ENCODE data around the gene PIPOX. TPM values are rescaled to one million over a fixed set of nuclear protein-coding genes. Genes with fewer than 3 reads are reported as not detected.

PIPOX gene
- 1.2 and 1.4 TPM in 2 replicates for total RNA-seq

GRCh38 chr17:29042679-29043538 lies at the start of gene PIPOX:
Gene PIPOX (plus strand): TSS chr17:29043141. CDS start chr17:29043226, 85 bp downstream.
- no peak within 1 kb of the TSS for H3K27ac Mint-ChIP-seq
- H3K4me1 Mint-ChIP-seq = peaks cover 5% of the 10 kb centered on the region
- DNase-seq = no peak
- intact Hi-C loops (cut with micrococcal nuclease) = no loop called here
- H3K36me3 Mint-ChIP-seq (ENCODE audit: low read depth) = no peaks in the 10 kb centered on the region
- no peaks in the 10 kb centered on the region for H3K9me3 Mint-ChIP-seq
- no peak within 1 kb of the TSS for H3K4me3 Mint-ChIP-seq
- peaks cover 7% of the 10 kb centered on the region for H3K27me3 Mint-ChIP-seq

GRCh38 chr17:28993645-28994426 lies 49.1 kb upstream of the PIPOX start:
- H3K4me1 Mint-ChIP-seq = no peaks in the 10 kb centered on the region
- H3K27me3 Mint-ChIP-seq = peaks cover 5% of the 10 kb centered on the region
- H3K36me3 Mint-ChIP-seq (ENCODE audit: low read depth) = no peaks in the 10 kb centered on the region
- intact Hi-C loops (cut with micrococcal nuclease) = no loop called here
- no peak overlapping the region for H3K4me3 Mint-ChIP-seq
- DNase-seq = no peak
- no peaks in the 10 kb centered on the region for H3K9me3 Mint-ChIP-seq
- no peak overlapping the region for H3K27ac Mint-ChIP-seq

GRCh38 chr17:28996554-28997096 lies 46.3 kb upstream of the PIPOX start:
- H3K36me3 Mint-ChIP-seq (ENCODE audit: low read depth) = no peaks in the 10 kb centered on the region
- no peak overlapping the region for H3K27ac Mint-ChIP-seq
- H3K9me3 Mint-ChIP-seq = no peaks in the 10 kb centered on the region
- intact Hi-C loops (cut with micrococcal nuclease) = no loop called here
- DNase-seq = no peak
- no peak overlapping the region for H3K4me3 Mint-ChIP-seq
- no peaks in the 10 kb centered on the region for H3K4me1 Mint-ChIP-seq
- H3K27me3 Mint-ChIP-seq = peaks cover 8% of the 10 kb centered on the region

GRCh38 chr17:28997806-28998205 lies 45.1 kb upstream of the PIPOX start:
- Mint-ChIP-seq H3K9me3 (no peaks in the 10 kb centered on the region), H3K36me3 (ENCODE audit: low read depth) (no peaks in the 10 kb centered on the region), H3K4me3 (no peak overlapping the region), H3K27me3 (peaks cover 10% of the 10 kb centered on the region), H3K4me1 (no peaks in the 10 kb centered on the region), H3K27ac (no peak overlapping the region)
- DNase-seq = no peak
- intact Hi-C loops (cut with micrococcal nuclease) = no loop called here

- DNase-seq = no peak
- Mint-ChIP-seq H3K27ac (no peak overlapping the region), H3K27me3 (peaks cover 19% of the 10 kb centered on the region), H3K4me1 (no peaks in the 10 kb centered on the region), H3K4me3 (no peak overlapping the region), H3K36me3 (ENCODE audit: low read depth) (no peaks in the 10 kb centered on the region), H3K9me3 (no peaks in the 10 kb centered on the region)
- intact Hi-C loops (cut with micrococcal nuclease) = no loop called here
These were observed 43.7 kb upstream of the PIPOX start for GRCh38 chr17:28999206-28999605.

- no peak overlapping the region for H3K27ac Mint-ChIP-seq
- intact Hi-C loops (cut with micrococcal nuclease) = no loop called here
- no peak overlapping the region for H3K4me3 Mint-ChIP-seq
- H3K36me3 Mint-ChIP-seq (ENCODE audit: low read depth) = no peaks in the 10 kb centered on the region
- H3K9me3 Mint-ChIP-seq = no peaks in the 10 kb centered on the region
- peaks cover 31% of the 10 kb centered on the region for H3K27me3 Mint-ChIP-seq
- peaks cover under 1% of the 10 kb centered on the region for H3K4me1 Mint-ChIP-seq
- no peak for DNase-seq
These were observed 42.0 kb upstream of the PIPOX start for GRCh38 chr17:29000973-29001372.

GRCh38 chr17:29002811-29003210 lies 40.1 kb upstream of the PIPOX start:
- Mint-ChIP-seq H3K4me1 (peaks cover 5% of the 10 kb centered on the region), H3K4me3 (no peak overlapping the region), H3K9me3 (no peaks in the 10 kb centered on the region), H3K36me3 (ENCODE audit: low read depth) (no peaks in the 10 kb centered on the region), H3K27ac (no peak overlapping the region), H3K27me3 (peaks cover 45% of the 10 kb centered on the region)
- intact Hi-C loops (cut with micrococcal nuclease) = no loop called here
- DNase-seq = no peak

- H3K27ac Mint-ChIP-seq = no peak overlapping the region
- H3K9me3 Mint-ChIP-seq = no peaks in the 10 kb centered on the region
- intact Hi-C loops (cut with micrococcal nuclease) = no loop called here
- DNase-seq = no peak
- H3K36me3 Mint-ChIP-seq (ENCODE audit: low read depth) = no peaks in the 10 kb centered on the region
- H3K4me1 Mint-ChIP-seq = peaks cover 5% of the 10 kb centered on the region
- peaks cover 46% of the 10 kb centered on the region for H3K27me3 Mint-ChIP-seq
- H3K4me3 Mint-ChIP-seq = no peak overlapping the region
These were observed 39.7 kb upstream of the PIPOX start for GRCh38 chr17:29003289-29003688.

GRCh38 chr17:29004081-29004692 lies 38.8 kb upstream of the PIPOX start:
- Mint-ChIP-seq H3K36me3 (ENCODE audit: low read depth) (no peaks in the 10 kb centered on the region), H3K9me3 (no peaks in the 10 kb centered on the region), H3K27me3 (peaks cover 48% of the 10 kb centered on the region), H3K27ac (no peak overlapping the region), H3K4me1 (peaks cover 5% of the 10 kb centered on the region), H3K4me3 (no peak overlapping the region)
- DNase-seq = no peak
- intact Hi-C loops (cut with micrococcal nuclease) = no loop called here

GRCh38 chr17:29005936-29006511 lies 36.9 kb upstream of the PIPOX start, which contains the start of gene SEZ6:
Gene SEZ6 (minus strand): TSS chr17:29006033. CDS start chr17:29005869, 164 bp downstream.
- H3K9me3 Mint-ChIP-seq = no peaks in the 10 kb centered on the region
- DNase-seq = peak; percentile 93
- no peak within 1 kb of the TSS for H3K4me3 Mint-ChIP-seq
- peaks cover 58% of the 10 kb centered on the region for H3K27me3 Mint-ChIP-seq
- peaks cover 5% of the 10 kb centered on the region for H3K4me1 Mint-ChIP-seq
- no peak within 1 kb of the TSS for H3K27ac Mint-ChIP-seq
- intact Hi-C loops (cut with micrococcal nuclease) = no loop called here
- no peaks in the 10 kb centered on the region for H3K36me3 Mint-ChIP-seq (ENCODE audit: low read depth)

GRCh38 chr17:29007456-29007855 lies 35.5 kb upstream of the PIPOX start:
- intact Hi-C loops (cut with micrococcal nuclease) = no loop called here
- Mint-ChIP-seq H3K27ac (no peak overlapping the region), H3K4me3 (no peak overlapping the region), H3K4me1 (peaks cover 5% of the 10 kb centered on the region), H3K27me3 (peaks cover 56% of the 10 kb centered on the region), H3K36me3 (ENCODE audit: low read depth) (no peaks in the 10 kb centered on the region), H3K9me3 (no peaks in the 10 kb centered on the region)
- DNase-seq = no peak

- Mint-ChIP-seq H3K27me3 (peaks cover 53% of the 10 kb centered on the region), H3K36me3 (ENCODE audit: low read depth) (no peaks in the 10 kb centered on the region), H3K9me3 (no peaks in the 10 kb centered on the region), H3K4me1 (peaks cover 5% of the 10 kb centered on the region), H3K4me3 (no peak overlapping the region), H3K27ac (no peak overlapping the region)
- intact Hi-C loops (cut with micrococcal nuclease) = no loop called here
- no peak for DNase-seq
These were observed 35.0 kb upstream of the PIPOX start for GRCh38 chr17:29007860-29008455.

GRCh38 chr17:29008591-29008990 lies 34.4 kb upstream of the PIPOX start:
- Mint-ChIP-seq H3K9me3 (no peaks in the 10 kb centered on the region), H3K27ac (no peak overlapping the region), H3K36me3 (ENCODE audit: low read depth) (no peaks in the 10 kb centered on the region), H3K27me3 (peaks cover 52% of the 10 kb centered on the region), H3K4me1 (peaks cover 5% of the 10 kb centered on the region), H3K4me3 (no peak overlapping the region)
- no peak for DNase-seq
- intact Hi-C loops (cut with micrococcal nuclease) = no loop called here

All from activated CD4-positive, alpha-beta T cell treated with anti-CD3 and anti-CD28 coated beads, Interleukin-2, amount 10 ng/mL, durations not matched to agents 24 days and 14 days (primary cell).